CD4-positive, alpha-beta T cell treated with Interferon gamma for 1 hour (primary cell): ENCODE results near the gene SPCS1.
"Not testable (repeated sequence)": the region's sequence is repeated elsewhere in the genome, so short reads cannot be mapped to it uniquely, and the experiment has no call there.

Experiments used
- DNase-seq: peaks from one replicate; pipeline ENCODE4 v3.0.0-alpha.2; 2020

The SPCS1 gene

DNA sequence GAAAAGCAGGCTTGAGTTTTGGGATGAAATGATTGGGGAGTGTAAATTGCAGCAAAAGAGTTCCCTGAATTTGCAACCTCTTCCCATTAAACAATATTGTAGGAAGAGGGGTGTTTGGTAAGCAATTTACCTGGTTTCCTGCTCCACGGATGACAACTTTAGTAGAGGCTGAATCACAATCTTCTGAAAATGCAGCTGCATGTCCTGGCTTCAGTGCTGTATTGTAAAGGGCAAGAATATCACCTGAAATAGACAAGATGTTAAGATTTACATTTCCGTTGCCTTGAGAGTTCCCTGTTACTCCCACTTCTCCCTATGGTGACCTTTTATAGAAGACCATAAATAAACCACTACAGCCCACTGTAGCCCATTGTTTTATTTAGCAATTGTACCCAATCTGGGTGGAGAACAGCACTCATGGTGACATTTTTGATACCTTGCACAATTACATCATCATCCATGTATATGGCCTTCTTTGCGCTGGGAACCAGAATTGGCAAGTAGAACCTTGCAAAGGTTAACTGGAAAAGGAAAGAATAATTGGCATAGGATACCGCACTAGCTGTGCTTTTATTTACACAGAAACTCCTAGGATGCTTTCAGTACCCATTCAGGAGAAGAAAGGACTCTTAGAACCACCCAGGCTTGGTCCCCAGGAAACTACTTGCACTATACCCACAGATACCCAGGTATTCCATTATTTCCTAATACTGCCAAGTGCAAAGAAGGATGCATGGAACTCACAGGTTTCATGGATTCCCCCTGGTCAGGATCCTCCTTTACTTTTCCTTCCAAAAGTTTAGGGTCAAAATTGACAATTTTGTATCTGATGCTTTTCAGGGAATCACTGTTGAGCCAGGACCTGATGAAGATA lies 9.9 kb upstream of the SPCS1 start:
- DNase-seq = no peak

DNA sequence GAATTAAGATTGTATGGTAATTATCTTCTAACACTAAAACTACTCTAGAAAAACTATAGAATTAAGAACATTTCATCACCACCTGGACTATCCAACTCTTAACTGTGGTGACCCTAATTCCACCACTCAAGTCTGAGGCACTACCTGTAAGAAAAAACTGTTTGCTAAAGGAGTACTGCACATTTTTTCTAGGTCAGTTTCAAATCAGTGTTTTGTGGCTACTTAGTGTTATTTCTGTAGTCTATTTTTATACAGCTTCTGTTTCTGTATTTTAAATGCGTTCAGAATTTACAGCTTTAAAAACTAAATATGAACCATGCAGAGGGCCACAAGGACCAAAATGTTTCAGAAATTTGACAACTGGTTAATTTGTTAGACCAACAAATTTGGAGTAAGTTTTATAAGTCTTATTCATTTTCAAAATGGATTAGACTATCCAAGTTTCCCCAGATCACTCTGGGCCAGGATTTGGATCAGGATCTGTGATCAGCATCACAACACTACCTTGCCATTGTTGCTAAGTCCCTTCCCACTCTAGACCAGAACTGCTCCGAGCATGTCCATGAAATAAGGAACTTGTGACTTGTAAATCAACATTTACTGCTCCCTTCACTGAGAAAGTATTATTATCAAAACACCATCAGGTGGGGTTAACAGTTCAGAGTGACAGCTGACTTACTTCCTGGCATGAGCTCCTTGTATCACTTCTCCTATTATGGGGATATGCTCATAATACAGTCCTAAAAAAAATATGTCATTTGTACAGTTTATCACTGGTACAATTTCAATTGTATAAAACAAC lies 8.9 kb upstream of the SPCS1 start:
- DNase-seq = no peak

DNA sequence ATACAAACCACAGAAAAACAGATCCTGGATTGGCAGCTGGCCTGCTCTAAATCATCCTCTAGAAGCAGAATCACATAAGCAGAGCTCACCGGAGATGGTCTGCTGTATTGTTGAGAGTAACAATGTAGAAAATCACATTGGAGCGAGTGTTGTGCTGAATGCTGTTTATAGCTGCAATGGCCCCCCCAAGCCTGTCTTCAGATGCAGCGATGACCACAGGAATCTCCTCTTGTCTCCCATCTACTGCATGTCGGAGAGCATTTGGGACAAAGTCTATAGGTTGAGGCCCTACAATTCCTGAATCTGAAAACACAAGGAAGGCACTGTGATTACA lies 8.3 kb upstream of the SPCS1 start:
- DNase-seq = no peak

DNA sequence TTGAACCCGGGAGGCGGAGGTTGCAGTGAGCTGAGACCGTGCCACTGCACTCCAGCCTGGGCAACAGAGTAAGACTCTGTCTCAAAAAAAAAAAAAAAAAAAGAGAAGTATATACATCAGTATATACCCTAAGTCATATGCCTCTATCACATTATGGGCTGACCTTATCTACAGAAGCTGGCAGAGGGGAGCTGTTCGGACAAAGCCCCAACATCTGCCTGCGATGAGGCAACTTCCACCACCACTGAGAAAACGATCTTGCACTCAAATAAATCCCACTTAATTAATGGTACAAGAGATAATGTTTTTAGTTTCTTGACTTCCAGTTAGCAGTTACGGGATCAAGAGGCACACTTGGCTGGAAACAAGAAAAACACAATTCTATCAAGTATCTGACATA lies 2.6 kb upstream of the SPCS1 start:
- no peak for DNase-seq

DNA sequence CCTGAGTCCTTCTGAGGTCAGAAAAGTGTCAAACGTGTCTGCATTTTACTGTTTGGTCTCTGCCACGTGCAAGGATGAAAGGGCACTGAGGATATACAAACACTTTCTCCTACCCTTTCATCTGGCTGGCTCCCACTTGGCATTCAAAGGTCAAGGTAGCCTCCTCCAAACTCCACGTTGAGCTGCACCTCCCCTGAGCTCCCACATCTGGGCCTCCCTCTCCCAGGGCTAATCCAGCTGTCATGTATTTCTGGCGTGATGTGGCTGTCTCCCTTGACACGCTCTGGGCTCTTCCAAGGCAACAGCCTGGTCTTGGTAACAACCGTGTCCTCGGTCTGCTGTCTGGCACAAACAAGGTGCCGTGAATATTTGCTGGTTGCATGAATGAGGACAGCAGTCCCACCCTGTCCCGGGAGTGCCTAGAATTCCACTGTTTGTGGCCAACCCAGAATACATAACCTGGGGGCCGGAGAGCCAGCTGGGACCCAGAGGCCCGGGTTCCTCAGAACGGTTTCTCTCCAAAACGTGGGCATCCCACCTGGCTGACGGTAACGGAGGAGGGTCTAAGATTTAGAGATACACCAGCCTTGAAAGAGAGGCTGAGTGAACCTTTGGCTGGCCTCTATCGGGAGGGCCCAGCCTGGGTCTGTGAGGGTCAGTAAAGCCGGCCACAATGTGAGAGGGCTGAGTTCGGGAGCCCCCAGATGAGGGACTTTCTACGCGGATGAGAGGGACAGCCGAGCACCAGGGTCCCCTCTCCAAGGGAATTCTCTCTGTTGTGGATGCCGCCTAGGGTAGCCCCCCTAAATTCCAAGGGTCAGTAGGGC lies 1.1 kb upstream of the SPCS1 start:
- no peak for DNase-seq

DNA sequence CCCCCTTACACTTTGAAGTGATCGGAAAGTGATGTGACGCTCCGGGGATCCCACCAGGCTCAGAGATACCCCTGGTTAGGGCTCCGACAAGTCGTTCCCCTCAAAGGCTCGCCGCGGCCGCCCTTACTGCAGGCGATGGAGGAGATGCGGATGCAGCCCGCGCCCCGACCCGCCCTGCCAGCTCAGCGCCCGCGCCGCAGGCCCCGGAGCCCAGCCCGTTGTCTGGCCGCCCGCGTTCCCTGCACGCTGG lies 543 bp upstream of the SPCS1 start:
- DNase-seq = no peak

DNA sequence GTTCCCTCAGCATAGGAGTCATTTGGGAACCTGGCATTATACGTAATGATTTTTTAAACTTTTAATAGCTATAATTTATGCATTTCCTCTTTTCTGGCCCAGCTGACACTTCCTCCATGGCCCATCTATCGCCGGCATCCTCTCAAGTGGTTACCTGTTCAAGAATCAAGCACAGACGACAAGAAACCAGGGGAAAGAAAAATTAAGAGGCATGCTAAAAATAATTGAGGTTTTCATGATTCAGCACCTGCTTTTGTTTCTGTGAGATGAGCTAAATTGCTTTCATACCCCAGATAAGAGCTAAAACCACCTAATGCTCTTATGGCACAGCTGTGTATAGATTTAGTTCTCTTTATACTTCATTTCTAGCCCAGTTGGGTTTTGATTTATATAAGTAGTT lies 1.7 kb downstream of the SPCS1 start:
- no peak for DNase-seq

DNA sequence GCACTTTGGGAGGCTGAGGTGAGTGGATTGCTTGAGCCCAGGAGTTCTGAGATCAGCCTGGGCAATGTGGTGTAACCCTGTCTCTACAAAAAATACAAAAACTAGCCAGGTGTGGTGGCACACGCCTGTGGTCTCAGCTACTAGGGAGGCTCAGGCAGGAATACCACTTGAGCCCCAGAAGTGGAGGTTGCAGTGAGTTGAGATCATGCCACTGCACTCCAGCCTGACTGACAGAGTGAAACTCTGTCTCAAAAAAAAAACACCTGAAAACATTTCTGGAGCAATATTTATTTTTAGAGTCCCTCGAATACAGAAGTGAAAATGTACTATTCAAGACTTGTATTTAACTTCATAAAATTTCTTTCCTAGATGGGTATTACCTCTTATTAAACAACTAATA lies 4.6 kb downstream of the SPCS1 start:
- DNase-seq = no peak

DNA sequence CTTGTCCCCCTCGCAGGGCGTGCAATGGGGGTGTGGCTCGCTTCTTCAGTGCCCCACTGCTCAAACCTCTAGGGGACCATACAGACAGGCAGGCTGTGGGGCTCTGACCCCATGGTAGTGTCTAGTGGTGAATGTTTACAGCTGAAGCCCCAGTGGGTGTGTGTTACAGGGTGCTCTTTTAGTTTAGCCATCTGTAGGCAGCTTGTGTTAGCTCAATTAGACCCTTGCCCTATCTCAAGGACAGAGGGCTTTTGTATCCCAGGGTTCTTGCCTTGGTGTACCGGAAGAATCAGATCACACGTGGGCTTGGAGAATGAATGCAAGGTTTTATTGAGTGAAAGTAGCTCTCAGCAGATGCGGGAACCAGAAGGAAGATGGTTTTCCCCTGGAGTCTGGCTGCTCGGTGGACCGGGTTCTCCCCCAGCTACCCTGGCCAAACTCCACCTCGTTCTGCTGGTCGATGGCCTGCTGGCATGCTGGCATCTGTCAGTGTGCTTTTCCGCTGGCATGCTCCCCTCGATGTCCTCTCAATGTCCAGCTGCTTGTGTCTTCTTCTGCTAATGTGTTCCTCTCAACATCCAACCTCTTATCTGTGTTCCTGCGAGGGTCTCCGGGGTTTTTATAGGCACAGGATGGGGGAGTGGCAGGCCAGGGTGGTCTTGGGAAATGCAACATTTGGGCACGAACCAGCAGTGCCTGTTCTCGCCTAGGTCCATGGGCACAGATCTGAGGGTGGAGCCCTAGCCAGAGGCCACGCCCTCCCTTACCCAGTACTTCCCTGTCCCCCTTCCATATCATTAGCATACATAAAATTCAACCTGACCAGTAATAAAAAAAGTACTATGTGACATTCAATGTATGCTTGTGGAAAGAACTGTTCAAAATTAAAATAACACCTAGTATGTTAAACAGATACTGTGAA lies 6.6 kb downstream of the SPCS1 start:
- no peak for DNase-seq

DNA sequence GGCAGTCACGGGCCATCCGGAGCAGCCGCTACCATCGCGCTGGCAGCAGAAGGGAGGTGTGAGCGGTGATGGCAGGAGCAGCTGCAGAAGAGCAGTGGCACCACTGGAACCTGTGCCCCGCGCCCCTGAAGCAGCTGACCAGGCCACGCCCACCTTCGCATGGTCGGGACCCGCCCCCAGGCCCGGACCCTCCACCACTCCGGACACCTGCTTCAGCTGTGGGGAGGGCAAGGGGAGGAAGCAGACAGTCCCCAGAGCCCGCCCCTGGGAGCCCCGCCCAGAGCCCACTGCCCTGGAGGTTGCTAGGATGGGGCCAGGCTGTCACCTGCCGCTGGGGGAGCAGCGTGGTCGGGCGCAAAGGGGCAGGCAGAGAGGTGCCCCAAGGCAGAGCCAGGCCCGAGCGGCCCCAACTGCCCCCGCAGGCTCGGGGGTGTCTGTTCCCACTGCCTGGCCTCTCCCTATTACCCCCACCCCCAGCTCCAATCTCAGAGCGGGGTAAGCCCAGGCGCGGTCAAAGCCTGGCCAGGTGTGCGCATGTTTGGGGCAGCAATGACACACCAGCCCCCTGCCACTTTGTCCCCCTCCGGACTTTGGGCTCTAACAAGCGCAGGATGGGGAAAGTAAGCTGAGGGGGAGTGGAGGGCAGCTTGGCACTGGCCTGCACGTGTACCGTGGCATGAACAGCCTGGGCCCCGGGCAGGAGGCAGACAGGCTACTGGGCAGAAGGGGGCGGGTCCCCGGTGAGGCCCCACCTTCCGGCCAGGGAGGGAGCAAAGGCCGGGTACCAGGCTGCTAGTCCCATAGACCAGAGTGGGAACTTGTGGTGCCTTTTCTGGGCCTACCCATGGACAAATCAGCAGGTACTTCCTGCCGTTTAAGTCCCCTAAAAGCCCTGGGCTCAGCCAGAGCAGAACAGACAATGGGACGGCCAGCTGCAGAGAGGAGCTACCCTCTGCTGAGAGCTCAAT lies 8.7 kb downstream of the SPCS1 start:
- DNase-seq = no peak

DNA sequence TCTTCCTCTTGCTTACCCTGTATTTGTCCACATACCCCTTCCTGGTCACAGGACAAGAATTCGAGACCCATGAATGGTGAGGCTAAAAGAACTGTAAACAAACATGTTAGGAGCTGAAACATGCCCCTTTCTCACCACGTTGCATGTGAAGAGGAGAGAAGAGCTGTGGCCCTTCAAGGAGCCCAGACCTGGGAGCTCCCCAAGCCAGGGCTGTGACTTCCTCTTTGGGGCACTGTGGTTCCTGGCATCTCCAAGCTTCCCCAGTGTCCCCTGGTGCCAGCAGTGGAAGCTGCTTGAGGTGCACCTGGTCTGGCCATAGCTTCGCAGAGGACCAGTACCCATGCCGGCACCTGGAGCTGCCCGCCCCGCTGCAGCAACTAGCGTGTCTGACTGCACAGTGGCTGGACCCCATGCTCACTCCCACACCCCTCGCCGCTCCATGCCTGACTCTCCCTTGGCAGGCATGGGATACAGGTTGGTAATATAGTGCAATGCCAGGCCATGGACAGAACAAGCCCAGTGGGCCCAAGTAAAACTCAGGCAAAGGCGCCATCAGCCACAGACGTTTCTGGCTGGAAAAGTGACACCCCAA lies 9.9 kb downstream of the SPCS1 start:
- no peak for DNase-seq

DNA sequence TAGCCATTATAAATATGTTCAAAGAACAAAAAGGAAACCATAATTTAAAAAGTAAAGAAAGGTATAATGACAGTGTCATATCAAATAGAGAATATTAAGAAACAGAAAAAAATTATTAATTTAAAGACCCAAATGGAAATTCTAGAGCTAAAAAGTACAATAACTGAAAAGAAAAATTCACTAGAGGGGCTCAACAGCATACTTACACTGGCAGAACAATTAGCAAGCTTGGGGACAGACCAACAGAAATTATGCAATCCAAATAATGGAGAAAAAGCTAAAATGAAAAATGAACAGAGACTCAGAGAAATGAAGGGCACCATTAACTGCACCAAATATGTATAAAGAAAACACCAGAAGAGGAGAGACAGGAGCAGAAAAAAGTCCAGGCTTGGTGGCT lies 13.7 kb downstream of the SPCS1 start:
- DNase-seq = no peak

DNA sequence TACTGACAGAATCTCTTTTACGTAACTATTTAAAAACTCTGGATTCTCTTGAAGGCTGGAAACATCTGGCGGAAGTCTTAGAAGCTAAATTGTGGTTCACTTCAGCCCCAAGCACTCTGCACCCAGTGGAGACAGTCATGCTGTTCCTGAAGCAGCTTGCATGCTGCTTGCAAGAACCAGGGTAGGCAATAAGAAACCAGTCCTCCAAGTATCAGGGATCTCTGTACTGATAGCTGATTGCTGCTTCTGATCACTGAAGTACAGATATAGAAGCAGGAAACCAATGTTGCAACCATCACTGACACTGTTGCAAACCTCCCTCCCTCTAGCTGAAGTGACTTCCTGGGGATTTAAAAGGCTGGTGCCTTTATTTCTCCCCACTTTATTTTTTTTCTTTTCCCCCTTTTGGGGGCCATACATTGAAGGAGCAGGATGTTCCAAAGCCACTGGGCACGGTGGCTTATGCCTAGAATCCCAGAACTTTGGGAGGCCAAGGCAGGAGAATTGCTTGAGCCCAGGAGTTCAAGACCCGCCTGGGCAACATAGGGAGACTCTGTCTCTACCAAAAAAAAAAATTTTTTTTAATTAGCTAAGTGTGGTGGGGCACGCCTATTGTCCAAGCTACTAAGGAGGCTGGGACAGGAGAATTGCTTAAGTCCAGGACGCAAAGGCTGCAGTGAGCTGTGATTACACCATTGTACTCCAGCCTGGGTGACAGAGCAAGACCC lies 15.3 kb downstream of the SPCS1 start:
- peak; percentile 7 for DNase-seq

DNA sequence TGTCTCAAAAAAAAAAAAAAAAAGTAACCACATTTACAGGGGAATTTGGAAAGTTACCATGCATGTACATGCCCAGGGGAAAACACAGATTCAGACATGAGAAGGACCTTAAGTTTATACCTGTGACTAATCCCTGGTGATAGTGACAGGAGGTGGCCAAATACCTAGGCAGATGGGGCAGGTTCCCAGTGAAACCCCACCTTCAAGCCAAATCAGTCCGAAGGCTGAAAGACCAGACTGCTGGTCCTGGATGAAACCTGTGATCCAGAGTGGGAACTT lies 15.8 kb downstream of the SPCS1 start:
- no peak for DNase-seq

DNA sequence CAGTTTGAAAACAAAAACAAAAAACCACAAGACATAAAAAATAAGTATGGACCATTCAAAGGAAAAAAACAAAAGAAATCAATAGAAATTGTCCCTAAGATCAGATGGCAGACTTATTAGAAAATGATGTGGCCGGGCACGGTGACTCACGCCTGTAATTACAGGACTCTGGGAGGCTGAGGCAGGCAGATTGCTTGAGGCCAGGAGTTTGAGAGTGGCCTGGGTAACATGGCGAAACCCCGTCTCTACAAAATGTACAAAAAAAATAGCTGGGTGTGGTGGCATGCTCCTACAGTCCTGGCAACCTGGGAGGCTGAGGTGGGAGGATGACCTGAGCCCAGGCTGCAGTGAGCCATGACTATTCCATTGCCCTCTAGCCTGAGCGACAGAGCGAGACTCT lies 16.6 kb downstream of the SPCS1 start:
- DNase-seq = no peak

DNA sequence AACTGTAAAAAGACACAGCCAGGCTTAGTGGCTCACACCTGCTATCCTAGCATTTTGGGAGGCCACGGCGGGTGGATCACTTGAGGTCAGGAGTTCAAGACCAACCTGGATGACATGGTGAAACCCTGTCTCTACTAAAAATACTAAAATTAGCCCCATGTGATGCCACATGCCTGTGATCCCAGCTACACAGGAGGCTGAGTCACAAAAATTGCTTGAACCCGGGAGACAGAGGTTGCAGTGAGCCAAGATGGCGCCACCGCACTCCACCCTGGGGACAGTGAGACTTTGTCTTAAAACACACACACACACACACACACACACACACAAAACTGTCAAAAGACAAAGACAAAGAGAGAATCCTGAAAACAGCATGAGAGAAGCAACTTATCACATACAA lies 18.0 kb downstream of the SPCS1 start:
- DNase-seq = no peak

DNA sequence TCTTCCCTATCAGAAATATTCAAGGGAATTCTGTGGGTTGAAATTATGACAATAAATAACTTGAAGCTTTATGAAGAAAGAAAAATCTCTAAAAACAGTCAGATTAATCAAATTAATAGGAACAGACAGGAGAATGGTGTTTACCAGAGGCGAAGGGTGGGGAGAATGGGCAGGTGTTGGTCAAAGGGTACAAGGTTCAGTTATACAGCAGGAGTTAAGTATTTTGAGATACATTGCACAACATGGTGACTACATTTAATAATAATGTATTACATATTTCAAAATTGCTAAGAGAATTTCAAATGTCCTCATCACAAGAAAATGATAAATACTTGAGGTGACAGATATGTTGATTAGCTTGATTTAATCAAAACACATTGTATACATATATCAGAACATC lies 18.6 kb downstream of the SPCS1 start:
- DNase-seq = no peak

DNA sequence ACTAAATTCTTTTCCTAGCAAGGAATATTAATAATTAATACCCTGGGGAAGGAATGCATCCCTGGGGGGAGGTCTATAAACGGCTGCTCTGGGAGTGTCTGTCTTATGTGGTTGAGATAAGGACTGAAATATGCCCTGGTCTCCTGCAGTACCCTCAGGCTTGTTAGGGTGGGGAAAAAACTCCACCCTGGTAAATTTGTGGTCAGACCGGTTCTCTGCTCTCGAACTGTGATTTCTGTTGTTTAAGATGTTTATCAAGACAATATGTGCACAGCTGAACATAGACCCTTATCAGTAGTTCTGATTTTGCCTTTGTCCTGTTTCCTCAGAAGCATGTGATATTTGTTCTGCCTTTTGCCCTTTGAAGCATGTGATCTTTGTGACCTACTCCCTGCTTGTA lies 22.8 kb downstream of the SPCS1 start:
- not testable (repeated sequence) for DNase-seq

DNA sequence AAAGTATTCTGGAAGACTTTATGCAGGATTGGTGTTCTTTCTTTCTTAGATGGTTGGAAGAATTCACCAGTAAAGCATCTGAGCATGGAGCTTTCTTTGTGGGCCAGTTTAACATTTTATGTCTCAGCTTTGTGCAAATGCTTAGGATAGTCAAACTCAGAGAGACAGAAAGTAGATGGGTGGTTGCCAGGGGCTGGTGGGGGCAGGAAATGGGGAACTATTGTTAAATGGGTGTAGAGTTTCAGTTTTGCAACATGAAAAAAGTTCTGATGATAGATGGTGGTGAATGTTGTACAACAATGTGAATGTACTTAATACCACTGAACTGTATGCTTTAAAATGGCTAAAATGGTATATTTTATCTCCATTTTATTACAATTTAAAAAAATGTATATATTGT lies 24.8 kb downstream of the SPCS1 start:
- DNase-seq = no peak

DNA sequence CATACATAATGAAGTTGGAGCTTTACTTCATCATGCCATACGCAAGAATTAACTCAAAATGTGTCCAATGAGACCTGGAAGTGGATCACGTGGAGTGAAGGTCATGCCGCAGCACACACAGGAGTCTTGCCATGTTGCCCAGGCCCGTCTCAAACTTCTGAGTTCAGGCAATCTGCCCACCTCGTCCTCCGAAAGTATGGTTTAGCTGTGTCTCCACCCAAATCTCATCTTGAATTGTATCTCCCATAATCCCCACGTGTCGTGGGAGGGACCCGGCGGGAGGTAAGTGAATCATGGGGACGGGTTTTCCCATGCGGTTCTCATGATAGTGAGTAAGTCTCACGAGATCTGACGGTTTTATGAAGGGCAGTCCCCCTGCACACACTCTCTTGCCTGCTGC lies 25.7 kb downstream of the SPCS1 start:
- DNase-seq = no peak
